ENCODE results near the gene PAX5. TPM values are rescaled to one million over a fixed set of nuclear protein-coding genes. Genes with fewer than 3 reads are reported as not detected.

The PAX5 gene
- total RNA-seq, 1 experiment from 2014 or later: 6.6 TPM

GRCh38 chr9:36932198-36932597, 101.9 kb downstream of the PAX5 start:
- Mint-ChIP-seq H3K4me3 (no peak overlapping the region), H3K4me1 (peaks cover 8% of the 10 kb centered on the region), H3K27ac (no peak overlapping the region), H3K36me3 (peaks cover 4% of the 10 kb centered on the region; the same call in 1 of the 2 replicates), H3K9me3 (peaks cover 8% of the 10 kb centered on the region), H3K27me3 (ENCODE audit: low read depth) (no peaks in the 10 kb centered on the region)
- ChIA-PET CTCF (interaction anchor here (0.7 kb wide), 1 partner anchor 48 kb away, joined by 3 read pairs; no protein-coding TSS in a partner anchor), POLR2A (no interaction called here)
- ATAC-seq (no peak), DNase-seq (ENCODE audit: low spot score) (no peak)
- TF ChIP-seq ZNF512 (CRISPR knock-in tag; IDR thresholded peaks at IDR 0.05; ENCODE audit: borderline replicate concordance) (no peak), OVOL2 (CRISPR knock-in tag; IDR thresholded peaks at IDR 0.05; ENCODE audit: borderline replicate concordance) (no peak), SMAD4 (CRISPR knock-in tag; IDR thresholded peaks at IDR 0.05) (no peak), HMGXB4 (CRISPR knock-in tag; IDR thresholded peaks at IDR 0.05) (no peak), NR1H2 (CRISPR knock-in tag; IDR thresholded peaks at IDR 0.05) (no peak), FOXP4 (CRISPR knock-in tag; IDR thresholded peaks at IDR 0.05) (no peak), ELF4 (CRISPR knock-in tag; IDR thresholded peaks at IDR 0.05; ENCODE audit: low read depth) (no peak)
- TF ChIP-seq, protein P1, sequence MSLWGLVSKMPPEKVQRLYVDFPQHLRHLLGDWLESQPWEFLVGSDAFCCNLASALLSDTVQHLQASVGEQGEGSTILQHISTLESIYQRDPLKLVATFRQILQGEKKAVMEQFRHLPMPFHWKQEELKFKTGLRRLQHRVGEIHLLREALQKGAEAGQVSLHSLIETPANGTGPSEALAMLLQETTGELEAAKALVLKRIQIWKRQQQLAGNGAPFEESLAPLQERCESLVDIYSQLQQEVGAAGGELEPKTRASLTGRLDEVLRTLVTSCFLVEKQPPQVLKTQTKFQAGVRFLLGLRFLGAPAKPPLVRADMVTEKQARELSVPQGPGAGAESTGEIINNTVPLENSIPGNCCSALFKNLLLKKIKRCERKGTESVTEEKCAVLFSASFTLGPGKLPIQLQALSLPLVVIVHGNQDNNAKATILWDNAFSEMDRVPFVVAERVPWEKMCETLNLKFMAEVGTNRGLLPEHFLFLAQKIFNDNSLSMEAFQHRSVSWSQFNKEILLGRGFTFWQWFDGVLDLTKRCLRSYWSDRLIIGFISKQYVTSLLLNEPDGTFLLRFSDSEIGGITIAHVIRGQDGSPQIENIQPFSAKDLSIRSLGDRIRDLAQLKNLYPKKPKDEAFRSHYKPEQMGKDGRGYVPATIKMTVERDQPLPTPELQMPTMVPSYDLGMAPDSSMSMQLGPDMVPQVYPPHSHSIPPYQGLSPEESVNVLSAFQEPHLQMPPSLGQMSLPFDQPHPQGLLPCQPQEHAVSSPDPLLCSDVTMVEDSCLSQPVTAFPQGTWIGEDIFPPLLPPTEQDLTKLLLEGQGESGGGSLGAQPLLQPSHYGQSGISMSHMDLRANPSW (CRISPR knock-in tag; conservative IDR thresholded peaks at IDR 0.05; ENCODE audit: low read depth): no peak

- DNase-seq (ENCODE audit: low spot score) (no peak), ATAC-seq (no peak)
- TF ChIP-seq ZNF396 (CRISPR knock-in tag; IDR thresholded peaks at IDR 0.05; ENCODE audit: borderline replicate concordance) (no peak), FOXP1 (CRISPR knock-in tag; IDR thresholded peaks at IDR 0.05; ENCODE audit: borderline replicate concordance) (no peak), NR1H2 (CRISPR knock-in tag; IDR thresholded peaks at IDR 0.05) (no peak), SOX15 (CRISPR knock-in tag; IDR thresholded peaks at IDR 0.05) (no peak)
- POLR2A ChIA-PET: no interaction called here
- CTCF ChIA-PET: interaction anchor here (1.3 kb wide), 2 partner anchors 58 to 65 kb away, joined by 3 to 4 read pairs; no protein-coding TSS in a partner anchor
- Mint-ChIP-seq H3K27me3 (ENCODE audit: low read depth) (no peaks in the 10 kb centered on the region), H3K27ac (no peak overlapping the region), H3K4me3 (no peak overlapping the region), H3K9me3 (peaks cover 8% of the 10 kb centered on the region), H3K36me3 (peaks cover 4% of the 10 kb centered on the region; the same call in 1 of the 2 replicates), H3K4me1 (no peaks in the 10 kb centered on the region)
Observed at GRCh38 chr9:36930941-36931340, 103.1 kb downstream of the PAX5 start.

GRCh38 chr9:36929350-36929675, 104.8 kb downstream of the PAX5 start:
- Mint-ChIP-seq H3K27ac (no peak overlapping the region), H3K4me1 (0 out of 2 replicates have a peak, but pooled peaks cover 4% of the 10 kb centered on the region), H3K4me3 (no peak overlapping the region), H3K9me3 (peaks cover 8% of the 10 kb centered on the region), H3K27me3 (ENCODE audit: low read depth) (no peaks in the 10 kb centered on the region), H3K36me3 (peaks cover 4% of the 10 kb centered on the region; the same call in 1 of the 2 replicates)
- ATAC-seq (no peak), DNase-seq (ENCODE audit: low spot score) (no peak)
- ChIA-PET POLR2A (no interaction called here), CTCF (no interaction called here)
- no peak for TF ChIP-seq ZNF232 (CRISPR knock-in tag; IDR thresholded peaks at IDR 0.05)
- TF ChIP-seq IRF2 (CRISPR knock-in tag; IDR thresholded peaks at IDR 0.05; ENCODE audit: borderline replicate concordance, low read depth): no peak
- TF ChIP-seq NFYB (CRISPR knock-in tag; conservative IDR thresholded peaks at IDR 0.05; ENCODE audit: low read depth): no peak
- TF ChIP-seq, protein P2, sequence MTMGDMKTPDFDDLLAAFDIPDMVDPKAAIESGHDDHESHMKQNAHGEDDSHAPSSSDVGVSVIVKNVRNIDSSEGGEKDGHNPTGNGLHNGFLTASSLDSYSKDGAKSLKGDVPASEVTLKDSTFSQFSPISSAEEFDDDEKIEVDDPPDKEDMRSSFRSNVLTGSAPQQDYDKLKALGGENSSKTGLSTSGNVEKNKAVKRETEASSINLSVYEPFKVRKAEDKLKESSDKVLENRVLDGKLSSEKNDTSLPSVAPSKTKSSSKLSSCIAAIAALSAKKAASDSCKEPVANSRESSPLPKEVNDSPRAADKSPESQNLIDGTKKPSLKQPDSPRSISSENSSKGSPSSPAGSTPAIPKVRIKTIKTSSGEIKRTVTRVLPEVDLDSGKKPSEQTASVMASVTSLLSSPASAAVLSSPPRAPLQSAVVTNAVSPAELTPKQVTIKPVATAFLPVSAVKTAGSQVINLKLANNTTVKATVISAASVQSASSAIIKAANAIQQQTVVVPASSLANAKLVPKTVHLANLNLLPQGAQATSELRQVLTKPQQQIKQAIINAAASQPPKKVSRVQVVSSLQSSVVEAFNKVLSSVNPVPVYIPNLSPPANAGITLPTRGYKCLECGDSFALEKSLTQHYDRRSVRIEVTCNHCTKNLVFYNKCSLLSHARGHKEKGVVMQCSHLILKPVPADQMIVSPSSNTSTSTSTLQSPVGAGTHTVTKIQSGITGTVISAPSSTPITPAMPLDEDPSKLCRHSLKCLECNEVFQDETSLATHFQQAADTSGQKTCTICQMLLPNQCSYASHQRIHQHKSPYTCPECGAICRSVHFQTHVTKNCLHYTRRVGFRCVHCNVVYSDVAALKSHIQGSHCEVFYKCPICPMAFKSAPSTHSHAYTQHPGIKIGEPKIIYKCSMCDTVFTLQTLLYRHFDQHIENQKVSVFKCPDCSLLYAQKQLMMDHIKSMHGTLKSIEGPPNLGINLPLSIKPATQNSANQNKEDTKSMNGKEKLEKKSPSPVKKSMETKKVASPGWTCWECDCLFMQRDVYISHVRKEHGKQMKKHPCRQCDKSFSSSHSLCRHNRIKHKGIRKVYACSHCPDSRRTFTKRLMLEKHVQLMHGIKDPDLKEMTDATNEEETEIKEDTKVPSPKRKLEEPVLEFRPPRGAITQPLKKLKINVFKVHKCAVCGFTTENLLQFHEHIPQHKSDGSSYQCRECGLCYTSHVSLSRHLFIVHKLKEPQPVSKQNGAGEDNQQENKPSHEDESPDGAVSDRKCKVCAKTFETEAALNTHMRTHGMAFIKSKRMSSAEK (CRISPR knock-in tag; IDR thresholded peaks at IDR 0.05; ENCODE audit: borderline replicate concordance): no peak
- no peak for TF ChIP-seq JAZF1 (CRISPR knock-in tag; IDR thresholded peaks at IDR 0.05)

Data from WTC11 (cell line).